Smooth muscle cell of trachea (primary cell): Measurements from ENCODE around the gene TXNDC15. TPM values are rescaled to one million over a fixed set of nuclear protein-coding genes. Genes with fewer than 3 reads are reported as not detected.

Source experiments
- total RNA-seq: library from RNA; depleted of rRNA; stranded (reverse); fragments of >200 nt; gene quantifications from 2 replicates; pipeline ENCODE4 v1.2.1, GENCODE V29; 2014

Gene TXNDC15, protein sequence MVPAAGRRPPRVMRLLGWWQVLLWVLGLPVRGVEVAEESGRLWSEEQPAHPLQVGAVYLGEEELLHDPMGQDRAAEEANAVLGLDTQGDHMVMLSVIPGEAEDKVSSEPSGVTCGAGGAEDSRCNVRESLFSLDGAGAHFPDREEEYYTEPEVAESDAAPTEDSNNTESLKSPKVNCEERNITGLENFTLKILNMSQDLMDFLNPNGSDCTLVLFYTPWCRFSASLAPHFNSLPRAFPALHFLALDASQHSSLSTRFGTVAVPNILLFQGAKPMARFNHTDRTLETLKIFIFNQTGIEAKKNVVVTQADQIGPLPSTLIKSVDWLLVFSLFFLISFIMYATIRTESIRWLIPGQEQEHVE
- 130 and 169 TPM in 2 replicates for total RNA-seq

GRCh38 chr5:134873987-134874830 is at the start of gene TXNDC15:
Gene TXNDC15, plus strand, starts transcription at chr5:134874371. Its CDS starts 57 bp downstream, at chr5:134874428.

GRCh38 chr5:134845852-134846640 is 28.1 kb upstream of the TXNDC15 start, which contains the start of gene C5orf24:
Gene C5orf24, plus strand, starts transcription at chr5:134845968. Its CDS starts 8,933 bp downstream, at chr5:134854901.

DNA sequence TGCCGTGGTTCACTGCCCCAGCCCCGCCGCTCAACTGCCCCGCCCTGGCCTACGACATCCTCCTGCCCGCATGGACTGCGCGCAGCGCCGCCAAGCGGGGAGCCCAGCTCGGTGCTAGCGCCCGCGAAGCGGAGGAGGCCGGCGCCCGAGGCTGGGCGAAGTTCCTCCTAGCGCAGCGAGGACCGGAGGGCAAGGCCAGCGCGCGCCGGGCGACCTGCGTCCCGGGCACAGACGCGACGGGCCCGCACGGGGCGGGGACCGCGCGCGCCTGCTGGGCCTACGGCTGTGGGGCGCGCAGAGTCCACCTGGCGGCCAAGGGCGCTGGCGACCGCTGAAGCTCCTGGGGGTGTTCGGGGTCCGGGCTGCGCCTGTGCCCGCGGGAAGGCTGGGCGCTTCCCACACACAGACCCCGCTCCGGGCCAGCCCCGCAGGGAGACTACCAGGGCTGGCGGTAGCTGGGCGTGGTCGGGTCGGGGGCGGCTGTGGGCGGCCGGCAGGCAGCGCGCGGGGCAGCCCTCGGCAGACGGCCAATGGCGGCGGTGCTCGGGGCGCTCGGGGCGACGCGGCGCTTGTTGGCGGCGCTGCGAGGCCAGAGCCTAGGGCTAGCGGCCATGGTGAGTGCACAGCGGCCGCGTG is 30.6 kb downstream of the TXNDC15 start, which contains the start of gene PCBD2:
Gene PCBD2 (plus strand): TSS at position 522 of the 636 bp plus-strand sequence. CDS start 9 bp downstream, at position 531.

Other genes starting within 250 kb of the TXNDC15 start
- gene SAR1B, start 241.5 kb upstream of the TXNDC15 start, total RNA-seq: 54.7 and 111 TPM in 2 replicates
- 25.5 and 30.3 TPM in 2 replicates for gene SEC24A, start 225.6 kb upstream of the TXNDC15 start, total RNA-seq
- 44.5 and 46.4 TPM in 2 replicates for gene CAMLG, start 135.8 kb upstream of the TXNDC15 start, total RNA-seq
- gene DDX46, start 115.6 kb upstream of the TXNDC15 start, total RNA-seq: 15.5 and 31.6 TPM in 2 replicates
- 31.4 and 32.3 TPM in 2 replicates for gene C5orf24, start 28.4 kb upstream of the TXNDC15 start, total RNA-seq
- 2.6 and 4.7 TPM in 2 replicates for gene PCBD2, start 30.8 kb downstream of the TXNDC15 start, total RNA-seq
- gene CATSPER3, start 93.5 kb downstream of the TXNDC15 start, total RNA-seq: 0.17 TPM in 1 of 2 replicates, not detected in the other
- 3.6 and 12.6 TPM in 2 replicates for gene PITX1, start 159.9 kb downstream of the TXNDC15 start, total RNA-seq